ENCODE measurements around the gene CASP10.

DNA sequence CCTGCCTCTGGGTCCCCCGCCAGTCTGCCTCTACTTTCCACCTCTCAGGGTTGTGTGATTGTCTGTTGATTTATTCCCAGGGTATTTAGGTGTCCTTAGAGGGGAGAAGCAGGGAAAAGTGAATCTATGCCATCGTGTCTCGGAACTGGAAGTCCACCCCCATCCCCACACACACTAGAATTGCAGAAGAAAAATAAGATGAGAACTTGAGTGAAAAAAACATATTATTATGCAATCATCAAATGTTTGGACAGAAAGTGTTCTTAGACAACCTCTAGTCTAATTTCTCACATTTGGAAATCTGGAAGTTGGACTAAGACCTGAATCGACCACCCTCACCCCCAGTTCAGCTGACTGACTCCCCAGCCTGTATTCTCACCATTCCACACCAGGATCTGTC lies 63.3 kb downstream of the CASP10 start:
- TF ChIP-seq JUND (IDR thresholded peaks at IDR 0.05; ENCODE audit: low read length): no peak
- TF ChIP-seq, protein P1, sequence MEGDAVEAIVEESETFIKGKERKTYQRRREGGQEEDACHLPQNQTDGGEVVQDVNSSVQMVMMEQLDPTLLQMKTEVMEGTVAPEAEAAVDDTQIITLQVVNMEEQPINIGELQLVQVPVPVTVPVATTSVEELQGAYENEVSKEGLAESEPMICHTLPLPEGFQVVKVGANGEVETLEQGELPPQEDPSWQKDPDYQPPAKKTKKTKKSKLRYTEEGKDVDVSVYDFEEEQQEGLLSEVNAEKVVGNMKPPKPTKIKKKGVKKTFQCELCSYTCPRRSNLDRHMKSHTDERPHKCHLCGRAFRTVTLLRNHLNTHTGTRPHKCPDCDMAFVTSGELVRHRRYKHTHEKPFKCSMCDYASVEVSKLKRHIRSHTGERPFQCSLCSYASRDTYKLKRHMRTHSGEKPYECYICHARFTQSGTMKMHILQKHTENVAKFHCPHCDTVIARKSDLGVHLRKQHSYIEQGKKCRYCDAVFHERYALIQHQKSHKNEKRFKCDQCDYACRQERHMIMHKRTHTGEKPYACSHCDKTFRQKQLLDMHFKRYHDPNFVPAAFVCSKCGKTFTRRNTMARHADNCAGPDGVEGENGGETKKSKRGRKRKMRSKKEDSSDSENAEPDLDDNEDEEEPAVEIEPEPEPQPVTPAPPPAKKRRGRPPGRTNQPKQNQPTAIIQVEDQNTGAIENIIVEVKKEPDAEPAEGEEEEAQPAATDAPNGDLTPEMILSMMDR (IDR thresholded peaks at IDR 0.05; ENCODE audit: control extremely low read depth in 1 of 3, insufficient read depth in 1 of 3, low read depth in 1 of 3, low read length in 3 of 3): no peak
- TF ChIP-seq TAF1 (IDR thresholded peaks at IDR 0.05; ENCODE audit: low read depth, low read length): no peak
- TF ChIP-seq MAFK (IDR thresholded peaks at IDR 0.05; ENCODE audit: low read depth, low read length): no peak
- no peak for TF ChIP-seq SRF (IDR thresholded peaks at IDR 0.05; ENCODE audit: low read depth, low read length)
- TF ChIP-seq POLR2A (IDR thresholded peaks at IDR 0.05; ENCODE audit: control extremely low read depth in 1 of 2, low read depth in 2 of 2, low read length in 2 of 2): no peak
- no peak for TF ChIP-seq POLR2AphosphoS5 (IDR thresholded peaks at IDR 0.05; ENCODE audit: low read depth, low read length)
- TF ChIP-seq CEBPB (IDR thresholded peaks at IDR 0.05; ENCODE audit: low read depth, low read length): no peak
- TF ChIP-seq EZH2 (IDR thresholded peaks at IDR 0.05; ENCODE audit: low read depth, low read length, severe bottlenecking): no peak
- TF ChIP-seq, protein P2, sequence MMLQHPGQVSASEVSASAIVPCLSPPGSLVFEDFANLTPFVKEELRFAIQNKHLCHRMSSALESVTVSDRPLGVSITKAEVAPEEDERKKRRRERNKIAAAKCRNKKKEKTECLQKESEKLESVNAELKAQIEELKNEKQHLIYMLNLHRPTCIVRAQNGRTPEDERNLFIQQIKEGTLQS (IDR thresholded peaks at IDR 0.05; ENCODE audit: insufficient read depth, low read depth, low read length): no peak
- no peak for TF ChIP-seq GABPA (IDR thresholded peaks at IDR 0.05; ENCODE audit: borderline replicate concordance, insufficient read depth, low read length)

Data from H1 (cell line).